NOMO-1 treated with dmso at 0.1 percent for 144 hours (cell line): ENCODE results near the gene RNASEH2A.

ENCODE experiments used
- DNase-seq: peaks from one replicate; lab custom pipeline; 2025; ENCODE audit not compliant: unreplicated experiment; lab: John Stamatoyannopoulos, UW

Gene RNASEH2A

DNA sequence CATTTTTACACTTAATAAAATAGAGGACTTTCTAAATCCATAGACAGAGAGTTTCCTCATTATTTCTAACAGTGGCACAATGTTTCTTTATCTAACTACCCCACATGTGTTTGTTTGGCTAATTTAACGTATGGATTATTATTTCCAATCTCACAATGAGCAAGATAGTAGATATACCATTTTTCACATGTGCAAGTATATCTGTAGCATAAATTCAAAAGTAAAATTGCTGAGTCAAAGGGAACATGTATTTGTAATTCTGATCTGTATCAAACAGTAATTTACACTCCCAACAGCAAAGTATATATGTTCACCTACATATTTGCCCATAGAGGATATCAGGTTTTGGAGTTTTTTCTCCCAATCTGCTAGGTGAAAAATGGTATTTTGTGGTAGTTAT lies 50.3 kb downstream of the RNASEH2A start:
- no peak for DNase-seq

DNA sequence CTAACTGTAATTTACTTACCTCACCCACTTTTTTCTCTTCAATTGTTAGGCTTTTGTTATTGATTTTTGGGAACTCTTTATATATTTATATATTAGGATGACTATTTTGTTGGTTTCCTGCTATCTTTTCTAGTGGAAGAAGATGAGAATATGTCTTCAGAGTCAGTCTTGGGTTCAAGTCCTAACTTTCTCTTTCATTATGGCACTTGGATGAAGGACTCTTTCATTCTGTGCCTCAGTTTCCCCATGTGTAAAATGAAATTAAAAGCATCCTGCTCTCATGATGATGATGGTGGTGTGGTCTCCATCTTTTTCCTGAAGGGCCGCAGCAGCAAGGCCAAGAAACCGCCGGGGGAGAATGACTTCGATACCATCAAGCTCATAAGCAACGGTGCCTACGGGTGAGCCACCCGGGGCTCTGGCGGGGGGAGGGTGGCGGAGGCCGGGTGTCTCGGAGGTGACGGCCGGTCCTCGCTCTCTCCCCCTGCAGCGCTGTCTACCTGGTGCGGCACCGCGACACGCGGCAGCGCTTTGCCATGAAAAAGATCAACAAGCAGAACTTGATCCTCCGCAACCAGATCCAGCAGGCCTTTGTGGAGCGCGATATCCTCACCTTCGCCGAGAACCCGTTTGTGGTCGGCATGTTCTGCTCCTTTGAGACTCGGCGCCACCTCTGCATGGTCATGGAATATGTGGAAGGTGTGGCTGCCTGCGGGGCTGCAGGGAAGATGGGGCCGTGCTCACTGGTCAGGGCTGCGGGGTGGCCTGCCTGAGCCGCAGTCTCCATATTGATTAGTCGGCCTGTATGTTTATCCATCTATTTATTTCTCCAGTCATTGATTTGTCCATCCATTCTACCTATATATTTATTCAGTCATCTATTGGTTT lies 51.9 kb downstream of the RNASEH2A start:
- no peak for DNase-seq

DNA sequence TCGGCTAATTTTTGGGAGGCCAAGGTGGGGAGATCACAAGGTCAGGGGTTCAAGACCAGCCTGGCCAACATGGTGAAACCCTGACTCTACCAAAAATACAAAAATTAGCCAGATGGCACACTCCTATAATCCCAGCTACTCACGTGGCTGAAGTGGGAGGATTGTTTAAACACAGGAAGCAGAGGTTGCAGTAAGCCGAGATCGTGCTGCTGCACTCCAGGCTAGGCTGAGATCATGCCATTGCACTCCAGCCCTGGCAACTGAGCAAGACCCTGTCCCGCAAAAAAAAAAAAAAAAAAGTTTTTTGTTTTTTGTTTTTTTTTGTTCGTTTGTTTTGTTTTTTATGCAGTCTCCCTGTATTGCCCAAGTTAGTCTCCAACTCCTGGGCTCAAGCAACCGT lies 53.2 kb downstream of the RNASEH2A start:
- no peak for DNase-seq
